Right lobe of liver (tissue), 6 donors: ENCODE results near the gene CD274. TPM values are rescaled to one million over a fixed set of nuclear protein-coding genes. Genes with fewer than 3 reads are reported as not detected.
A peak's percentile ranks its signal among the peaks of the same experiment; 100 is the strongest.

ENCODE experiments used
- ATAC-seq, 4 donors: fragments of 200-7000 bp; cut with Tn5 transposase; one replicate each; pipeline ENCODE4 v1.9.1; 2020; ENCODE audit warnings: mild to moderate bottlenecking in 4 of 4, moderate library complexity in 4 of 4
- DNase-seq, 3 donors: peaks; one replicate each; pipeline ENCODE4 v3.0.0-alpha.2; 2020
- H3K27ac ChIP-seq, 3 donors: fragments of 200-600 bp; one replicate each; pipeline ENCODE4 v1.8.0; 2022
- H3K27me3 ChIP-seq, 2 donors: fragments of 200-600 bp; one replicate each; pipeline ENCODE4 v1.8.0; 2022
- H3K36me3 ChIP-seq, 4 donors: fragments of 200-600 bp; sonication (generic) in 1 of 4; one replicate each; pipeline versions ENCODE4 v1.5.1 to v1.8.0; 2017 to 2022; ENCODE audit warnings: control low read depth in 1 of 4
- H3K4me1 ChIP-seq, 4 donors: fragments of 200-600 bp; sonication (generic) in 1 of 4; one replicate each; pipeline versions ENCODE4 v1.5.1 to v1.8.0; 2017 to 2022; ENCODE audit warnings: control low read depth in 1 of 4
- H3K4me3 ChIP-seq, 3 donors: fragments of 200-600 bp; one replicate each; pipeline ENCODE4 v1.8.0; 2022
- H3K9me3 ChIP-seq, 4 donors: fragments of 200-600 bp; sonication (generic) in 1 of 4; one replicate each; pipeline versions ENCODE4 v1.5.1 to v1.8.0; 2017 to 2022; ENCODE audit warnings: control low read depth in 1 of 4
- CTCF ChIP-seq, 4 donors: fragments of 200-600 bp in 3 of 4; fragments of 450-650 bp in 1 of 4; IDR thresholded peaks; one replicate each; pipeline versions ENCODE4 v1.5.1 to v1.8.0; 2016 to 2022; ENCODE audit warnings: antibody characterized with exemption in 4 of 4, mild to moderate bottlenecking in 2 of 4
- POLR2A ChIP-seq: fragments of 450-650 bp; IDR thresholded peaks from one replicate; pipeline ENCODE4 v1.6.1; 2017; ENCODE audit warnings: antibody characterized with exemption, mild to moderate bottlenecking
- WGBS: methylation state at CpG from one replicate; pipeline ENCODE4 v1.1.6; 2018; ENCODE audit warnings: low coverage, low lambda C conversion rate; ENCODE audit not compliant: insufficient coverage; ENCODE audit errors: missing lambda C conversion rate; 5-methylcytosine and 5-hydroxymethylcytosine counted together
- intact Hi-C, 2 donors: fragments of 100-400 bp; cut with DNase I; formaldehyde crosslinking; loops; one replicate each; pipeline versions ENCODE4 v1.11.2 to v1.14.1; 2022
- total RNA-seq, 6 experiments: library from RNA; depleted of rRNA in 2 of 6; stranded (reverse); fragments of >200 nt in 2 of 6; fragmentation: NEBNext Ultra II Directional in 3 of 6; extraction: Animal tissue kit (Norgen Biotek cat#: 25700) in 3 of 6; gene quantifications; one replicate each; pipeline versions ENCODE4 v1.1.0 to v1.2.4, GENCODE V29; 2016 to 2023
- donor health status: DM: no; HTN: yes; CAD: no.
- donor health status: DM: no; HTN: no; CAD: no.
- donor health status: DM: no; HTN: no; CAD: no.
- donor health status: DM: no; HTN: yes; CAD: no.
- donor health status: DM: no; HTN: yes; CAD: no.

Gene CD274
- total RNA-seq, 6 experiments from 2014 or later = 0.87 to 3.7 (median 1.5) TPM

GRCh38 chr9:5499889-5500398, 49.6 kb downstream of the CD274 start:
- no peak for TF ChIP-seq CTCF (IDR thresholded peaks at IDR 0.05)
- TF ChIP-seq POLR2A = no peak
- ATAC-seq (peak; percentile 69 to 81 (median 78)), DNase-seq (peak in 1 of 3 donors; percentile 58)
- H3K4me1 ChIP-seq = no peaks in the 10 kb centered on the region
- 69% methylated on average over 4 of the region's 4 CpGs for WGBS
- intact Hi-C loops = no loop called here
- no peak overlapping the region for H3K4me3 ChIP-seq
- H3K9me3 ChIP-seq = no peaks in the 10 kb centered on the region
- no peaks in the 10 kb centered on the region for H3K27me3 ChIP-seq
- H3K36me3 ChIP-seq = no peaks in the 10 kb centered on the region
- peak overlapping the region in 1 of 3 donors; percentile 0 for H3K27ac ChIP-seq

GRCh38 chr9:5500441-5501235, 50.3 kb downstream of the CD274 start:
- WGBS = 40% methylated on average over 13 of the region's 18 CpGs
- Histone ChIP-seq H3K27ac (peak overlapping the region in 1 of 3 donors; percentile 0), H3K9me3 (no peaks in the 10 kb centered on the region), H3K4me3 (no peak overlapping the region), H3K4me1 (no peaks in the 10 kb centered on the region), H3K36me3 (no peaks in the 10 kb centered on the region), H3K27me3 (no peaks in the 10 kb centered on the region)
- peak in 2 of 3 donors; percentile 26 to 55 for DNase-seq
- intact Hi-C loops = no loop called here
- ATAC-seq = peak; percentile 64 to 73 (median 68)
- no peak for TF ChIP-seq POLR2A
- no peak for TF ChIP-seq CTCF (IDR thresholded peaks at IDR 0.05)

- H3K27me3 ChIP-seq = no peaks in the 10 kb centered on the region
- no peak for ATAC-seq
- 60% methylated on average over 2 of the region's 6 CpGs for WGBS
- no peaks in the 10 kb centered on the region for H3K36me3 ChIP-seq
- no peaks in the 10 kb centered on the region for H3K4me1 ChIP-seq
- TF ChIP-seq CTCF (IDR thresholded peaks at IDR 0.05) (no peak), POLR2A (no peak)
- no peak for DNase-seq
- H3K27ac ChIP-seq = no peak overlapping the region
- intact Hi-C loops = no loop called here
- H3K4me3 ChIP-seq = no peak overlapping the region
- H3K9me3 ChIP-seq = no peaks in the 10 kb centered on the region
Measured at GRCh38 chr9:5502553-5502952, 52.2 kb downstream of the CD274 start.

- Histone ChIP-seq H3K36me3 (no peaks in the 10 kb centered on the region), H3K4me1 (no peaks in the 10 kb centered on the region), H3K27me3 (no peaks in the 10 kb centered on the region), H3K27ac (peak overlapping the region in 1 of 3 donors; percentile 7), H3K4me3 (no peak overlapping the region), H3K9me3 (no peaks in the 10 kb centered on the region)
- DNase-seq (no peak), ATAC-seq (peak; percentile 16 to 66 (median 45))
- no peak for TF ChIP-seq POLR2A
- TF ChIP-seq CTCF (IDR thresholded peaks at IDR 0.05) = no peak
- whole genome bisulfite sequencing = 54% methylated on average over 2 of the region's 2 CpGs
- intact Hi-C loops = no loop called here
Measured at GRCh38 chr9:5509573-5509972, 59.2 kb downstream of the CD274 start.
